LNCaP clone FGC (cell line): ENCODE results near the gene PPFIA3.

ENCODE experiments used
- DNase-seq: peaks from one replicate; pipeline ENCODE4 v3.0.0-alpha.2; 2011; ENCODE audit warnings: low read depth
- H3K4me3 ChIP-seq: 2 replicates; pipeline ENCODE4 v1.5.1; 2011; ENCODE audit warnings: mild to moderate bottlenecking, low read depth, low read length, control low read depth
- TF ChIP-seq, protein P1 (sequence below): IDR thresholded peaks from 2 replicates; pipeline ENCODE4 v1.5.1; 2012; ENCODE audit warnings: mild to moderate bottlenecking; ENCODE audit not compliant: control insufficient read depth, insufficient read depth; ENCODE audit errors: extremely low read depth

The PPFIA3 gene

GRCh38 chr19:49190781-49191180 is 71.4 kb downstream of the PPFIA3 start:
- TF ChIP-seq, protein P1, sequence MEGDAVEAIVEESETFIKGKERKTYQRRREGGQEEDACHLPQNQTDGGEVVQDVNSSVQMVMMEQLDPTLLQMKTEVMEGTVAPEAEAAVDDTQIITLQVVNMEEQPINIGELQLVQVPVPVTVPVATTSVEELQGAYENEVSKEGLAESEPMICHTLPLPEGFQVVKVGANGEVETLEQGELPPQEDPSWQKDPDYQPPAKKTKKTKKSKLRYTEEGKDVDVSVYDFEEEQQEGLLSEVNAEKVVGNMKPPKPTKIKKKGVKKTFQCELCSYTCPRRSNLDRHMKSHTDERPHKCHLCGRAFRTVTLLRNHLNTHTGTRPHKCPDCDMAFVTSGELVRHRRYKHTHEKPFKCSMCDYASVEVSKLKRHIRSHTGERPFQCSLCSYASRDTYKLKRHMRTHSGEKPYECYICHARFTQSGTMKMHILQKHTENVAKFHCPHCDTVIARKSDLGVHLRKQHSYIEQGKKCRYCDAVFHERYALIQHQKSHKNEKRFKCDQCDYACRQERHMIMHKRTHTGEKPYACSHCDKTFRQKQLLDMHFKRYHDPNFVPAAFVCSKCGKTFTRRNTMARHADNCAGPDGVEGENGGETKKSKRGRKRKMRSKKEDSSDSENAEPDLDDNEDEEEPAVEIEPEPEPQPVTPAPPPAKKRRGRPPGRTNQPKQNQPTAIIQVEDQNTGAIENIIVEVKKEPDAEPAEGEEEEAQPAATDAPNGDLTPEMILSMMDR = no peak
- no peak overlapping the region for H3K4me3 ChIP-seq
- DNase-seq = no peak

GRCh38 chr19:49193822-49194394 is 74.6 kb downstream of the PPFIA3 start:
- TF ChIP-seq, protein P1 = no peak
- H3K4me3 ChIP-seq = no peak overlapping the region

DNA sequence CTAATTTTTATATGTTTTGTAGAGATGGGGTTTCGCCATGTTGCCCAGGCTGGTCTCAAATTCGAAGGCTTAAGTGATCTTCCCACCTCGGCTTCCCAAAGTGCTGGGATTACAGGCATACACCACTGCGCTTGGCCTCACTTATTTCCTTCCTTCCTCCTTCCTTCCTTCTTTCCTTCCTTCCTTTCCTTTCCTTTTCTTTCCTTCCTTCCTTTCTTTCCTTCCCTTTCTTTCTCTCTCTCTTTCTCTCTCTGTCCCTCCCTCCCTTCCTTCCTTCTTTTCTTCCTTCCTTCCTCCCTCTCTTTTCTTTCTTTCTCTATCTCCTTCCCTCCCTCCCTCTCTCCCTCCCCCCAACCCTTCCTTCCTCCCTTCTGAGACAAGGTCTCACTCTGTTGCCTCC is 75.1 kb downstream of the PPFIA3 start:
- DNase-seq = no peak
- no peak overlapping the region for H3K4me3 ChIP-seq
- TF ChIP-seq, protein P1 = no peak

More at GRCh38 chr19:49193822-49194394, 74.6 kb downstream of the PPFIA3 start:
- DNase-seq = no peak

GRCh38 chr19:49196527-49197240 is 77.3 kb downstream of the PPFIA3 start:
- TF ChIP-seq, protein P1 = no peak
- no peak overlapping the region for H3K4me3 ChIP-seq
- DNase-seq = no peak

DNA sequence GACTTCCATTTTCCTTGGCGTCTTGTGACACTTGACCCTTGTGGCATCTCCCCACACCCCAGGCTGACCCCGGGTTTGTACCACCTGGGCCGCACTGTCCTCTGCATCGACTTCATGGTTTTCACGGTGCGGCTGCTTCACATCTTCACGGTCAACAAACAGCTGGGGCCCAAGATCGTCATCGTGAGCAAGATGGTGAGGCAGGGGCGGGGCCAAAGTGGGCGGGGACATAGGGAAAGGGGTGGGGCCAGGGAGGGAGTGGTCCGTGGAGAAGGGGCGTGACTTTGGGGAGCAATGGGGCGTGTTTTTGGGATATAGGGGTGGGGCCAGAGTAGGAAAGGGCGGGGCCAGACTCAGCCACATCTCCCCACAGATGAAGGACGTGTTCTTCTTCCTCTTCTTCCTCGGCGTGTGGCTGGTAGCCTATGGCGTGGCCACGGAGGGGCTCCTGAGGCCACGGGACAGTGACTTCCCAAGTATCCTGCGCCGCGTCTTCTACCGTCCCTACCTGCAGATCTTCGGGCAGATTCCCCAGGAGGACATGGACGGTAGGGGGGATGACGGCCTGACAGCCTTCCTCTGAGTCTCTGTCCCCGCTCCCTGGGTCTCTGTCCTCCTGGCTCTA is 81.0 kb downstream of the PPFIA3 start:
- peak overlapping the region; percentile 65 for H3K4me3 ChIP-seq
- DNase-seq = no peak
- TF ChIP-seq, protein P1 = no peak
